ENCODE measurements around the gene NTMT1.
"Not testable (repeated sequence)": the region's sequence is repeated elsewhere in the genome, so short reads cannot be mapped to it uniquely, and the experiment has no call there.

The NTMT1 gene

DNA sequence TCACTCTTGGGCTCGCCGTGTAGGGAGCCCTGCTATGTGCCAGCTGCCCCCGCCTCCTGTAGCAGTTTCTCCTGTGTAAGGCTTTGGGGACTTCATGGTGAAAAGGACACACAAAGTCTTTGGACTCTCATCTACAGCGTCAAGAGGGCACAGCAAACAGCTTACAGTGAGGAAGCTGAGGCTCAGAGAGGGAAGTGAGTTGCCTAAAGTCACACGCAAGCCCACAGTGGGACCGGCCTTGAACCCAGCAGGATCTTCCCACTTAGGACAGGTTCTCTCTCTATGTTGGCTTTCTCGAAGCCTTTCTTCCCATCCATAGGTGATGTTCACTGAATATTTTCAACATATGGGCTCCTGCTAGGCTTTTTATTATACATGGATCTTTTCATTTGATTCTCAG, 29.7 kb downstream of the NTMT1 start:
- no peak for DNase-seq

DNA sequence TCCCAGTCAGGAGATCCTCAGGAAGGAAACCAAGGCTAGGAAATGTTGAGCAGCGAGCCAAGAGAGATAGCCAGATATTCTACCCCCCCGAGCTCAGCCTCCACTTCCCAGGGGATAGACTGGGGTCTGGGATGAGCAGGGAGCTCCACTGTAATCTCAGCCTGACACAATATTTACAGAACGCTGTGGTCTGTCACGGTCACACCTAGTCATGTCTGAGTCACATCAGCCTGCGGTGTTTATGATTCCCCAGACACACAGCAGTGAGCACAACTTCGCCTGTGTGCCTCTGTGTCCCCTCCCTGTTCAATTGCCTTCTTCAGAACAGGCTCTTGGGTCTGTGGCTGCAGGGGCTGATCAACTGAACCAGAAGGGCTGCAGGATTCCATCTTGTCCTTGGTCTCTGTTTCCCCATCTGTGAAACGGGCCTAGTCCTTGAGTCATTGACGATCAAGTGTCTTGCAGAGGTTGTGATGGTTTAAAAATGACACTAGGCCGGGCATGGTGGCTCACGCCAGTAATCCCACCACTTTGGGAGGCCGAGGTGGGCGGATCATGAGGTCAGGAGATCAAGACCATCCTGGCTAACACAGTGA, 30.9 kb downstream of the NTMT1 start:
- DNase-seq: no peak

DNA sequence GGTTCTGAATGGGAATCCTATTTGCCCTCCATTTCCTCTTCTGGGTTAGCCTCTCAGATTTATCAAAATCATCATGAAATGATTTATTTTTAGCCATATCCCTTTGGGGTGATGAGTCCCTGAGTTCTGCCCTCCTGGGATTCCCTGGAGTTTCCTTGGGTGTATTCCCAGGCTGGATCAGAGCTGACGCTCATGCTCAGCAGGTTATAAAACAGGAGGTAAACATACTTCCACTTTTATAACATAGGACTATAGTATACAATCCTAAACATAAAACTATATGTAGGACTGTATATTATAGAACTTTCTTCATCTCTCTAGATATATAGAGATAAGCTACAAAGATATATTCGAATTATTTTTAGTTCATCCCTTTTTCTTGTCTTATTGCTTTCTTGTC, 35.1 kb downstream of the NTMT1 start:
- no peak for DNase-seq

DNA sequence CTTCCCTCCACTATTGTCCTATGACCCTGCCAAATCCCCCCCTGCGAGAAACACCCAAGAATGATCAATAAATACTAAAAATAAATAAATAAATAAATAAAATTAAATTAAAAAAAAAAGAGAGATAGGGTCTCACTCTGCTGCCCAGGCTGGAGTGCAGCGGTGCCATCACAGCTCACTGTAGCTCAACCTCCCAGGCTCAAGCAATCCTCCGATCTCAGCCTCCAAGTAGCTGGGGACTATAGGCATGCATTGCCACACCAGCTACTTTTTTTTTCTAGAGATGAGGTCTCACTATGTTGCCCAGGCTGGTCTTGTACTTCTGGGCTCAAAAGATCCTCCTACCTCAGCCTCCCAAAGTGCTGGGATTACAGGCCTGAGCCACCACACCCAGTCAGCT, 36.3 kb downstream of the NTMT1 start:
- not testable (repeated sequence) for DNase-seq

DNA sequence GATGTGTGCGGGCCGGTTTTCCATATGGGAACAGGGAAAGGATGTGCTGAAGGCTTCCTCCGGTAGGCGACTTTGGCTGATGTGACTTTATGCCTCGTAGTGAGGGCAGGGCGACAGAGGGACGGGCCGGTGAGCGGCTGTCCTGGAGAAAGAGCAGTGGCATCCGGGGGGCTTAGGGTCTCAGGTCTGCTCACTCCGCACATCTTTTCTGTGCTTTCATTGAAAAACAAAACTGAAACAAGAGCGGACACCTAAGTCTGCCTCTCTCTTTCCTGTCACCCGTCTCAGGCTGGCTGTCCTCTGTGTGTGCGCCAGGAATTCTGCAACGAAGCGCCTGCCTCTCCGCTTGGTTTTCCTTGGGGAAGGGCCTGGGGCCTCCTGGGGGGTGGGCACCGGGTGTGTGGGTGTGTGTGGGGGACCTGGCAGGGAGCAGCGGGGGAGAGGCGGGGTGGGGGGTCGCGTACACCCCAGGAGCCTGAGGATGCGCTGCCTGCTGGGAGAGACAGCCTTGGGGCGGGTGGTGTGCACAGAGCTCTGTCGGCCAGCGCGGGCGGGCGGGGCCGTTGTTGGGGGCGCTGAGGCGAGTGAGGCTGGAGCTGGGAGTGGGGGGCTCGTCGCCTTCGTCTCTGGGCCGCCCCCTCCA, 38.9 kb downstream of the NTMT1 start:
- no peak for DNase-seq

DNA sequence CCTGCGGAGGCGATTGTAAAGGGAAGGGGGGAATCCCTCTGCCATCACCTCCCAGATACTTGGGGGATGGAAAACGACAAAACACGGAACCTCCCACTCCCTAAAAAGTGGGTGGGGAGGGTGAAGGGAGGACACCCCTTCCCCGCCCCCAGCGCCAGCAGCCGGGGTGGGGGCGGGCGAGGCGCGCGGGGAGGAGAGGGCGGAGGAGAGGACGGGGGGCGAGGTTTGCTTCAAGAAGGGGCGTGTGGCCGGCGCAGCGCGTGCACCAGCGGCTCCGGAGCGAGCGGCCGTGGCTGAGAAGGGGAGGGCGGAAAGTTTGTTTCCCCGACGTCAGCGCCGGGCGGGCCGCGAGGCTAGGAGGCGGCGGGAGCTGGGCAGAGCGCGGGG, 39.4 kb downstream of the NTMT1 start, which contains the start of gene PRRX2:
PRRX2 (plus strand) TSS at position 259 of the 387 bp plus-strand sequence. CDS start 221 bp downstream, outside the sequence.
- DNase-seq: peak; percentile 72

DNA sequence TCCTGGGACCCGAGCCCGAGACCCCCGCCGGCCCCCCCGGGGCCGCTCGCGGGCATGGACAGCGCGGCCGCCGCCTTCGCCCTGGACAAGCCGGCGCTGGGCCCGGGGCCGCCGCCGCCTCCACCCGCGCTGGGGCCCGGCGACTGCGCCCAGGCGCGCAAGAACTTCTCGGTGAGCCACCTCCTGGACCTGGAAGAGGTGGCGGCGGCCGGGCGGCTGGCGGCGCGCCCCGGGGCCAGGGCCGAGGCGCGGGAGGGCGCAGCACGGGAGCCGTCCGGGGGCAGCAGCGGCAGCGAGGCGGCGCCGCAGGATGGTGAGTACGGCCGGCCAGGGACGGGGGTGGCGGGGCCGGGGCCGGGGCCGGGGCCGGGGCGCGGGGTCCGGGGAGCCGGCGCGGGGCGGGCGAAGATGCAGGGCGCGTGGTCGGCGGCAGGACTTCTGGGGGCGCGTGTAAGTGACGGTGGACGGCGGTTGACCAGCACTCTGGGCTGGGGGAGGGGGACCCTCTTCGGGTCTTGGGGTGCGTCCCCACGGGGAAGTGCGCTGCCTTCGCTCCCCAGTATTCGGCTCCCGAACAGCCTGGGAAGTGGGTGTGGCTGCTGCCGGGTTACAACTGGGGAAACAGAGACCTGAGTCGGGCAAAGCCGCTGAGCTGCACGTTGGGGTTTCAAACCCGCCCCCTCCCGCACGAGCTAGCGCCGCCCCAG, 40.0 kb downstream of the NTMT1 start:
- DNase-seq: no peak

DNA sequence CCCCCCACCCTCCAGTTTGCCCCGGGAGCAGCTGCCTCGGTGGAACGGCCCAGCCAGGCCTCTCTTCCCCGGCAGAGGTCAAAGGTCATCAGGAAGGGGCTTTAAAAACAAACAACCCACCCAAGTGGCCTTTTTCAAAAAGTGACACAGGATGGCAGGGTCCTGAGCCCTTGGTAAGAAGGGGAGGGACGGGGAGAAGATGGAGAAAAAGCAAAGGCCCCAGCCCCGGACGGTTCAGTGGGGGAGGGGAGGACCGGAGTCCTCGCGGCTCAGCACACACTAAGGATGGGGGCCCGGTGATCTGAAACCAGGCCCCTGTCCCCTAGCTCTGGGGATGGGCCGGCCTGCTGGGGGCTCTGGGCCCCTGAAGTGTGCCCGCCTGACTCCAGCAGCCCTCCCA, 40.6 kb downstream of the NTMT1 start:
- DNase-seq: no peak

DNA sequence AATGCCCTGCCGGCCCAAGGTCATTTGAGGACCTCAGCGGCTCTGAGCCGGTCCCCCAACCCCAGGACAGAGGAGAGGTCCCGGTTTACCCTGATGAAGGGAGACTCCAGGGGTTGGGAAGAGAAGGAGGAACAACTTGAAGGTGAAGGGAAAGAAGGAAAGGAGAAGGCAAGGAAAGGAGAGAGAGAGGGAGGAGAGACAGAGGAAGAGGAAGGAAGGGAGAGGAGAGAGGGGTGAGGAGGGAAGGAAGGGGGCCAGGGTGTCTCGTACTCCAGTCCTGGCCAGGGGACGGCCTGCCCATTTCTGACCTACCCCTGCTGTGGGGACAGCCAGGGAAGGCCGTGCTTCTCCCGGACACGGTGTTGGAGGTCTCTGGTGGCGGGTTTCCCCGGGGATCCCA, 41.4 kb downstream of the NTMT1 start:
- DNase-seq: no peak

DNA sequence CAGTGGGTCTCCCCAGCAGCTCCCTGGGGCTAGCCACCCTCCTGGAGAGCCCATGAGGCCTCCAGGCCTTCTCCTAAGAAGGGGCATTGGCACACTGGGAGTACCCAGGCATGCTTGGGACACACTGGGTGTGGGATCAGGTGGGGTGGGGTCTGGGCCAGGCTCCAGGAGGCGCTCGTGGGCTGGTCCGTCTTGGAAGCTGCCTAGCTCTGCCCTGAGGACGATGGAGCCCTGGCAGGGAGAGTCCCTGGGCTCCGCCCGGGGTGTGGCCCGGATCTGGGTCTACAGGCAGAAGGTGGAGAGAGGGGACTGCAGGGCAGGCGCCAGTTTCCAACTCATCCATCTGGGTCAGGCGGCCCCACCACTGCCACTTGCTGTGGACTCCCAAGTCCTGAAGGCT, 41.9 kb downstream of the NTMT1 start:
- no peak for DNase-seq

DNA sequence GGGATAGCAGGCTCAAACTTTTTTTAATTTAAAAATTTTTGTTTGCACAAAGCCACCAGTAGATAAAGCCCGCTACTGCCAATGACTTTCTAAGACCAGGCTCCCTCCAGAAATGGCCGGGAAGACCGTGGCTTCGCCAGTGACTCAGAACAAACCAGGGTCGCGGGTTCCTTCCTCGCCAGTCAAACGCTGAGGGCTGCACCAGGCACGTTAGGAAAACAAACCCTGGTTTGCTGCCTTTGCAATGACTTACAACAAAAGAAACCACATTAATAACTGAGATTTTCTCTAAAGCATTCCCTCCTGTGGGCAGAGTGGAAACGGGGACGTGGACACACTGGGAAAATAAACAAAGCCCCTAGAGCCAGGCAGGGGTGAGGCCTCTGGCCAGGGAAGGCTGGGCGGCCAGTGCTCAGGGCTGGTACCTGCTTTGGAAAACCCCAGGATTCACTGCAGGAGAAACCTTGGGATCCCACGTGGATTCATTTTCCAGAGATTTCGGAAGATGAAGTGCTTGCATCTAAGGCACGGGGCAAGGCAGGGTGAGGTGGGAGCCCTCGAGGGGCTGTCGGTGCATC, 43.3 kb downstream of the NTMT1 start:
- DNase-seq: no peak

DNA sequence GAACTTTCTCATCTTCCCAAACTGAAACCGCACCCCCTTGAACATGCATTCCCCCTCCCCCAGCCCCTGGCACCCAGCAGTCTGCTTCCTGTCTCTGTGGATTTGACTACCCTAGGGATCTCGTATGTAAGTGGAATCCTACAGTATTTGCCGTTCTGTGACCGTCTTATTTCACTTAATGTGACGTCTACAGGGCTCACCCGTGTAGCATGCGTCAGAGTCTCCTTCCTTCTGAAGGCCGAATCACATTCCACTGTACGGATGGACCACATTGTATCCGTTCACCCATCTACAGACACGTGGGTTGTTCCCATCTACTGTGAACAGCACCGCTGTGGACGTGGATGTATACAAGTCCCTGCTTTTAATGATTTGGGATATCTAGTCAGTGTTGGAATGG, 44.0 kb downstream of the NTMT1 start:
- no peak for DNase-seq

DNA sequence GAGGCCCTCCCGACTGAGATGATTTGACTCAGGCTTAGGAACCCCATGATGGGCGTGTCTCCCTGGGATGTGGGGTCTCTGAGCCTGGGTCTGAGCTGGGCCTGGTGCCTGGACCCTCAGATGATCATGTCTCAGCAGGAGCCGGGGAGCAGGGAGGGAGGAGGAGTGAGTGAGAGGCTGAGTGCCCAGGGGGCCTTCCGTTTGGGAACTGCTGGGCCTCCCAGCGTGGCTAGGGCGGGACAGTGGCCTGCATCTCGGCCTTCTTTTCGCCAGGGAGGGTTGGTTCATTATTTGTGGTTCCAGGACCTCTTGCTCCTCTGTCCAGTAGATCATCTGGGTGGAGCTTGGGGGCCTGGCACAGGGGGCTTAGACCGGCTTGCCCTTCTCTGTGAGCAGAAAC, 45.1 kb downstream of the NTMT1 start:
- no peak for DNase-seq

DNA sequence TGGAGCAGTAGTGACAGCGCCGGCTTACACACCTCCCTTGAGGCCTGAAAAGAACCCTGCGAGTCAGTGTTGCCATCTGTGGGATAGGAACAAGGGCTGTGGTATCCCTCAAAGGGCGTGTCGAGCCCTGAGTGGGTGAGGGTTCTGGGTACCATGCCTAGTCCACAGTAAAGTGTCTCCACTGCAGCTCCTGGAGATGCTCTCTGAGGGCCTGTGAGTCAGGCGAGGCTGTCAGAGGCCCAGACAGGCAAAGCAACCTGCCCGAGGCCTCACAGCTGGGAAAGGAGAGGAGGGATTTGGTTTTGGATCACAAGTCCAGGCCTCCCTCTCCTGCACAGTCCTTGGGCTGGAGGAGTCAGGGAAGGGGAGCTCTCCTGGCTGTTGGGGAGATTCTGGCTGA, 45.6 kb downstream of the NTMT1 start:
- DNase-seq: no peak

DNA sequence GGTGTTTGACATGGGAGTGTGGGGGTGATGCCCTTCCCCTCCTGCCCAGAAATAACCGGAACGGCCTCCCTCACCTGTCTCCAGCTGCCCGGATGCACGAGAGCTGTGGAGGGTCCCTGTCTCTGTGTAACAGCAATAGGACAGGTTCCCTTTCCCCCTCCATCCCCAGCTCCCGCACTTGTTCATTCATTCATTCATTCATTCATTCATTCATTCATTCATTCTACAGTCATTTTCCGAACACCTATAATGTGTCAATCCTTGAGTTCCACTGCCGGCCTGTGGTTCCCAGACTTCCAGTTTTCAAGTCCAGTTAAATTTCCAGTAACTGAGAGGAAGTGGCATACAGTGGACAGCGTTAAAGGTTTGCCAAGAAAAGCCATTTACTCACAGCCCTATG, 46.7 kb downstream of the NTMT1 start:
- DNase-seq: no peak

DNA sequence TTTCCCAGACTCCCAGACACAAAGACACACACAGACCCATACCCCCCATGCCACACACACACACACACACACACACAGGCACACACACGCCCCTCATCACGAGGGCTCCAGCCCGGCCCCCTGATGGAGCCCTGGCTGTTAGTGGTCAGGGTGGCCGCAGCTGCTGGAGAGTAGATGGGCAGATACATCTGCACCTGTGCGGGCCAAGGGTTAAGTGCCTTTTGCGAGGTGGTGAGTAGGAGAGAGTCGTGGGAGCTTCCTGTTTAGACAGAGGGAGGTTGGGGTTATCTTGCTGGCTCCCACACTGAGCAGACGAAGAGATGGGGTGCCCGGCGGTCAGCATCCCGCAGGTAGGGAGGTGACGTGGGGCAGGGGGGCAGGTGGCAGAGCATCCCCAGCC, 47.6 kb downstream of the NTMT1 start:
- DNase-seq: no peak

DNA sequence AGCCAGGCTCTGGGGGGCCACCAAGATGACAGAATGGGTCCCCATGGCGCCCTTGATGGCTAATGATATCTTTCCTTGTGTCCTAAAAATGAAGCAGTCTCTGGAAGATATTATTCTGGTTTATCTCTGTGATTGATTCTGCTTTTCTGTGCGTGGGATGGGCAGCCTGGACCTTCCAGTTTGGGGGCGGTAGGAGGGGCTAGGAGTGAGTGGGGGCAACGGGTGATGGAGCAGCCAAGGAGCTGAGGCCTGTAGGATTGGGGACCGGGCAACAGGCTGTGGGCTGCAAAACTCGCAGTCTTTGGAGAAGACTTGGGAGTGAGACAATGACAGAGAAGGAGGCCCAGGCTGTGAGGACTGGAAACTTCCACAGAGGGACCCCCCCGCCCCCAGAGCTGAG, 48.3 kb downstream of the NTMT1 start:
- no peak for DNase-seq

DNA sequence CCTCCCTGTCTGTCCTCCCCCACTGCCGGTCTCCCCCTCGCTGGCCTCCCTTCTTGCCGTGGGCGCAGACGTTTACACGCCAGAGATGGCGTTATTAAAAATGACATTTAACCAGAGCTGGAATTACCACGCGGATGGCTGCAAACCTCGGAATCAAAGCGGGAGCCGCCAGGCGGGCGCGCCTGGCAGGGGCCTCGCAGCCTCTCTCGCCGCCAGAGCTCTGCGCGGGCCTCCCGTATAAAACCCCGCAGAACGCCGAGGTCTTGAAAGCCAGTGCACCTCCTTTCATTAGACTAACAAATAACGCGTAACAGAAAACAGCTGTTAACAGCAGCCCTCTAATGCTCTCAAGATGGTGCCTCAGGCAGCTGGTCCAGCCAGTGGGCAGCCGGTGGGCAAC, 49.7 kb downstream of the NTMT1 start:
- no peak for DNase-seq

DNA sequence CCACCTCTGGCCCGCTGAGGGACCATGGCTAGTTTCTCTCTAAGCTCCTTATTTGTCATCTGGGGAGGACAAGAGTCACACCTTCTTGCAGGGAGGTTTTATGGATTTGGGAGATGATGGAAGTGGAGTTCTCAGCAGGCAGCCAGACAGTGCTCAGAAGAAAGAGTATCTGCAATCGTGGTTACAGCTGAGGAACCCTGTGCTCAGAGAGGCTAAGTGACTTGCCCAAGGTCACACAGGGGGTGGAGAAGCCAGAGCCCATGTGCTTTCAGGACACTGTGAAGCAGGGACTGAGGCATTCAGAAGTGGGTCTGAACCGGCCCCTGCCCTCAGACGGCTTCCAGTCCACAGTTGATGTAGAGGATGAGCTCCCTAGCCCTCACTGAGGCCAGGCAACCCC, 50.3 kb downstream of the NTMT1 start:
- no peak for DNase-seq

DNA sequence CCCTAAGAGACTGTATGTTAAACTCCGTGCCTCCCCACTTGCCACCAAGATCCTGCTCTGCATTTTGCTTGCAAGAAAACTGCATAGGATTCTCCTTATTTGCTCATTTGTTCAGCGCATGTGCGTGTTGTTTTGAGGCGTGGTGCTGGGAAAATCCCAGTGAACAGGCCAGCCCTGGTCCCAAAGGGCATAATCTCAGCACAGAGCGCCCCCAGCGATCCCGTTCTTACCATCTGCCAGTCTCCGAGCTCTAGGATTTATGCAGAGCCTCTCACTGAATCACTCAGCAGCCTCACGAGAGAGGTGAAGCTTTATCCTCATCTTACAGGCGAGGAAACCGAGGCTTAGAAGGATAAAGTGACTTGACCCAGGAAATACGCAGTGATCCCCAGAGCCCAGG, 51.0 kb downstream of the NTMT1 start:
- no peak for DNase-seq

DNA sequence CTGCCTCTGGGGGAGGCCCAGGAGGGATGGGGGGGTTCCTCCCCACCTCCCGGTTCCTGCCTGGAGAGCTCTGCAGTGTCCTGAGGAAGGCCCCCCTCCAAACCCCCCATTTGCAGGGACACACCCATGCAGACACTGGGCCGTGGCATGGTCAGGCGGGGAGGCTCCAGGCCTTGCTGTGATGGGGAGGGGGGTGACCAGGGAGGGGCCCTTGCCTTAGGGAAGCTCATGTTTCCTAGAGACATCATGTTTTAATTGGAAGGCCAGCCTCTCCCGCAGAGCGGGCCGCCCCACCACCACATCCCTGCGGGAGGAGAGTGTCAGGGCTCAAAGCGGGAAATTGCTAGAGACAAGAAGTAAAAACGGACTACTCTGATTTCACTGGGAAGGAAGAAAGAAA, 51.5 kb downstream of the NTMT1 start:
- no peak for DNase-seq

DNA sequence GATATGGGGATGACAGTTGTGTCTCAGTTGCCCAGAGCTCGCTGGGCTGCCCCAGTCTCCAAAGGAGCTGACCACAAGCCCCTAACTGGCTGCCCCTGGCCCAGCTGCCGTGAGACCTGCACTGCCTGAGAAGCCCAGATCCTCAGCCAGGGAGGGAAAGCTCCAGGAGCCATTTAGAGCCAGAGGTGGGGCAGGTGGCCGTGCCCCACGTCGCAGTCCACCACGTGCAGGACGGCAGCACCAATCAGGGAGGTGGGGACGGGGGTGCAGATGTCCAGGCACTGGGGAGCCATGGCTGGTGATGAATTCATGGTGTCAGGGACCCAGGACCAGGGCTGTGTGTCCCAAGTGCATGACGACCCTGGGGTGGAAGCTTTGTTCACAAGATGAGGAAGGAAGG, 52.9 kb downstream of the NTMT1 start:
- no peak for DNase-seq

DNA sequence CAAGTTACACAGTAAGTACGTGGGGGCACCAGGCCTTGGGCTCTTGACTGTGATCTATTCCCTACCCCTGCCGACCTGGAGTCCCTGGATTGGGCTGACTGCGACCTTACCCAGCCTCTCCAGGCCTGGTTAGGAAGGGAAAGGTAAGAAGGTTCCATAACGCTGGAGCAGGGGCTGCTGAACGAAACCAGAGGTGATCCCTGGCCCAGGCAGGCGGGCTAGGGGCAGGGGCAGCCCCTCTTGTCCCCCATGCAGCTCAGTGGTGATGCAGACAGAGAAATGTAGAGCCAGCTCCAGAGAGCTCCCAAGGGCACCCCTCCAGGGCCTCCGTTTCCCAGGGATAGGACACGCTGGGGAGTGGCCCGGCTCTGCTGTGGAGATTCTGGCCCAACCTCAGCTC, 53.6 kb downstream of the NTMT1 start:
- no peak for DNase-seq

DNA sequence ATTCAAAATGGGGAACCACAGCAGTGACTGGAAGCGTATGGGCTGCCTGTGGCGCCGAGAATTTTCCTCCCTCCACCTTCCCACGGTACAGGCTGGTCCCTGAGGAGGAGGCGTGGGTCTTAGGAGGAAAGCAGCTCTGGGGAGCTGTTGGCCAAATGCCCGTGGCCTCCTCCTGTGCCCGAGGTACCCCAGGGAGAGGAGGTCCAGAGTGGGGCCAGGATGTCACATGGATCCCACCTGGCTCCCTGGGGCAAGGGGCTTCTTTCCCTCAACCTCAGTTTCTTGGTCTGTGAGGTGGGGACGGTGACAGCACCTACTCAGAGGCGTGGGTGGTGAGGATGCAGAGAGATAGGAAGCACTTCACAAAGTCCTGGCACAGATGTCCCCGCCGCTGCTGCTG, 56.0 kb downstream of the NTMT1 start:
- no peak for DNase-seq

Data from activated CD8-positive, alpha-beta memory T cell treated with anti-CD3 and anti-CD28 coated beads, Interleukin-2, amount 50 U/mL, for 48 hours (primary cell).